GM21447 (cell line): ENCODE measurements around the gene UTP14A.

ENCODE experiments used
- ATAC-seq: cut with Tn5 transposase; IDR thresholded peaks from one replicate; pipeline ENCODE4 v1.9.1; 2021; ENCODE audit not compliant: unreplicated experiment

UTP14A gene

DNA sequence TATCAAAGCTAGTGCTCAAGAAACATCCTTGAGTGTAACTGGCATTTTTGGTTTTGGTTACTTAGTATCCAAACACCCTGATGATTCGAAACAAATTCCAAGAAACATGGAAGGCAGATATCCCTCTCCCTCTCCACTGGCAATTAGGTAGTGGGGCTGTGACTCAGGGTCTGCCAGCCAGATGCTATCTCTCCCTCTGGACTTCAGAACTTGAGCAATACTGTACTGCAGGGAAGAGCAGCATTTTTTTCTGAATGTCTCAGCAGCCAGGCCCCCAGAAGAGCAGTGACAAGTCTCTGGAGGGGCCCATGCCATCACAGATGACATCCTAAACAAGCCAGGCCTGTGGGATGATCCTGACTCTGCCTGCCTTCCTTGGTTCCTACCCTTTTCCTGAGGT is 39.2 kb downstream of the UTP14A start:
- ATAC-seq = no peak

DNA sequence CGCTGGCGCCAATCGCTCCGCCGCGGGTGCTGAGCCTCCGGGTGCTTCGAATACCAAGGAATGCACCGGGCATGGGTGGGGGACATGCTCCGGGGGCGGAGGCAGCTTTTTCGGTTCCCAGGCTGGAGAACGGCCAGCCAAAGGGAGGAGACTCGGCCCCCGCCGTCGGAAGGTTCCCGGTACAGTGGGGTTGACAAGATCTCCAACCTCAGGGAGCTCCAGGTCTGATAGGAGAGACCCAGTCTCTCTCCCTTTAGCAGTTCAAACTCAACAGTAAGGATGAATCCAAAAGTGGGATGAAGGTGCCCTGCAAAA is 47.3 kb downstream of the UTP14A start:
- ATAC-seq = no peak

DNA sequence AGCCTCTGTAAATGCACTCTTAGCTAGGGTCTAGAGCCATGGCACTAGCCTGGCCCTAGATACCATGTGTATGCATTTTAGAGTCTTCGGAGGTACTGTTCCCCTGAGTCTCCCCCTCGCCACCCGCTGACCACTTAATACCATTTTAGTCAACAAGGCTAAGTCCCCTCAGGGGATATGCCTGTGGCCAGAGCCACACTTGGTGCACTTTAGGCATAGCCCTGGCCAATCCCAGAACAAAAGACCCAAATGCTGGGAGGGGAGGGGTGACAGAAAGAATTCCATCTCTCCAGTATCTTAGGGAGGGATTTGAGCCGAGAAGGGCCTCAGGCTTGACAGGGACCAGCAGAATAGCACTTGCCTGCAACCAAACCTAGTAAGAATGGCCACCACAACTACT is 47.9 kb downstream of the UTP14A start:
- no peak for ATAC-seq

DNA sequence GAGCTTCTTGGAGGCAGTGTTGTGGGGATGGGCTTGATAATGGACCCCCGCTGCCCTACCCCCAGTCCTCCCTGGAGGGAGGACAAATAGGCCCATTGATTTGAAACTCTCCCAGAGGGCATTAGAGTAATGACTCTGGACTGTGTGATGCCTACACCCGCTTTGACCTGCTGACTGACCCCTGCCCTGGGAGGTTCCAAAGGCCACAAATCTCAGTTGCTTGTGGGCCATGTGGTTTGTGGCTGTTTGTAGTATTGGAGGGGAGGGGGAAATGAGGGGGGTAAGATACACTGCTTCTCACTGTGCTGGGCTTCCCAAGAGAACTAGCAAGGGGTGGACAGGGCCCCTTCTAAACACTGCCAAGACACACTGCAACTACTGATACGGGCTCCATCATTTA is 48.8 kb downstream of the UTP14A start:
- ATAC-seq = no peak

DNA sequence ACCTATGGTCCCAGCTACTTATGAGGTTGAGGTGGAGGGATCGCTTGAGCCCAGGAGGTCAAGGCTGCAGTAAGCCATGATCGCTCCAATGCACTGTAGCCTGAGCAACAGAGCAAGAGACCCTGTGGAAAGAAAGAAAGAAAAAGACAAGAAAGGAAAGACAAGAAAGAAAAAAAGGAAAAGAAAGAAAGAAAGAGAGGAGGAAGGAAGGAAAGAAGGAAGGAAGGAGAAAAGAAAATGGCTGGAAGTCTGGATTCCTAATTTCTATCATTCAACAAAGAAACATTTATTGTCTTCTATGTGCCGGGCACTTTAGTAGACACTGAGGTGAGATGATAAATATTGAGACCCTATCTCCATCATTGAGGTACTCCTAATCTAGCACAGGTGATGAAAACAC is 49.7 kb downstream of the UTP14A start:
- ATAC-seq = no peak

DNA sequence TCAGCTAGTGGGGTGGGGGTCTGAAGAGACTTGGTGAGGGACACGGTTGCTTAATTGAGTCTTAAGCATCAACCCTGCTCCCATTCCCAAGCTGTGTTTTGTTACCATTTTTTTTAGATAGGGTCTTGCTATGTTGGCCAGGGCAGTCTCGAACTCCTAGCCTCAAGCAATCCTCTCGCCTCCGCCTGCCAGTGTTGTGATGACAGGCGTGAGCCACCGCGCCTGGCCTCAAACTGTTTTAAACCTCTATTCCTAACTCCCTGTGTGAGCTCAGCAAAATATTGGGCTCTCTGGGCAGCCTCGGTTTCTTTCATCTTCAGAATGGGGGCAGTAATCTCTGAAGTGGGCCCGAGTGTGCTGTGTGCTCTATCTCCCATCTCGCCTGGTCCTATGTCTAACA is 50.2 kb downstream of the UTP14A start:
- ATAC-seq = no peak

DNA sequence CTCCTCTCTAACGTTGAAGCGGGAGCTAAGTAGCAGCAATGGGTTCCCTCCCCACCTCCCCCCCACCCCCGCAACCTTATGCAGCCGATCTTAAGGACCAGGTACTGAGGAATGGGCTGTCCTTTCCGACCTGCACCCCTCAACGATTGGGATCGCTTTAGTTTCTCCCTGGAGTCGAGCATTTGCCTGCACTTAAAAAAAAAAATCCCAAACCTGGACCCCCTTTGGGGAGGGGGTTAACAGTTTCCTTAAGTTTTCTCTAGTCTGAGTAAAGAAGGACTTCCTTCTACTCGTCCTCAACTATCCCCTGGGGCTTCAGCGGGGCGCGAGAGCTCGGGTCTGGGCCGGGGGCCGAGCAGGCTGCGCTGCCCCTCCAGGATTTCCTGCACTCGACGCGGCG is 50.8 kb downstream of the UTP14A start:
- ATAC-seq = no peak

DNA sequence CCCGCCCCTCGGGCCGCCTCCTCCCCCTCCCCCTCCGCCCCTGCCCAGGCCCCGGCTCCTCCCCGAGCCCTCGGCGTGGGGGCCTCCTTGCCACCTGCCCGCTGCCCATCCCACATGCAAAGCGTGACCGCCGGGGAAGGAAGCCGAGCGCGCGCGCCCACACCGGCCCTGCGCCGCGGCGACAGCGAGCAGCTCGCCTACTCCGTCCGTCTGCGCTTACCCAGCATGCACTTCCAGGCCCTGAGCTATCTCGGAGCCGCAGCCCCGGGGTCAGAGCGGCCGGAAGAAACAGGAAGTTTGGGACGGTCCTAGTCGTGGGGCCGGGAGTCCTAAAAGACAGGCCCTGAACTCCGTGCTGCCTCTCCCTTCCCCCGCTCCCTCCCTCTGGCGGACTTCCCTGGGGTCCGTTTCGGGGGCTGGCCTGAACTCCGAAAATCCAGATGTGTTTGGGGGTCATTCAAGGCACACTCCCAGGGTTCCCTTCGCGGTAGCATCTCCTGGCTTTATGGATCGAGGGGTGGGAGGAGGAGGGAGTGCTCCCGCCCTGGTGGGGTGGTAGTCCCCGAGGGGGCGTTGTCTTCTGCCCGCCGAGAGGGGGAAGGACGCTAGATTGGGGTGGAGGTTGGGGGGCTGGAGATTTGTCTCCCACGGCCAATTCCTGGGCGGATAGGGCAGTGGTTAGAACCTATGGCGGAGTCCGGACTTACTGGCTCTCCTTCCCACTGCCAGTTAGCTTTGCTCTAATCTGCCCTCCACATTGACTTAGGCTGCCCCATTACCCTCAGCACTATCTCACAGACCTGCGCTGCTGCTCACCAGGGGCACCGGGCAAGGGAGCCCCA is 51.5 kb downstream of the UTP14A start:
- peak; percentile 70 for ATAC-seq

DNA sequence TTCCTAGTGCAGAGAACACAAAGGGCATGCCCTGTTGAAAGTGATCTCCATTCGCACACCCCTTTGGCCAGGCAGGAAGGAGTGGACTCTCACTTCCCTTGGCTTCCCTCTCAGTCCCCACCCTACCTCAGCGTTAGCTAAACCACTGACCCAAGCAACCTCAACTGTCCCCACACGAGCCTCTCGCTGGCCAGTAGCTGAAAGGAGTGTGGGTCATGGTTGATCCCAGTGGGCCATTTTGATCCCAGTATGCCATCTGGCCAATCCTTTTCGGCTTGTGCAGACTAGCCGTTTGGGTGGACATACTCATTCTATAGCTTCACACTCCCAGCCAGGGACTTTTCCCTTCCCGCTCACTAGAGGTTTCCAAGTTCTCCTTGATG is 52.1 kb downstream of the UTP14A start:
- ATAC-seq = no peak

DNA sequence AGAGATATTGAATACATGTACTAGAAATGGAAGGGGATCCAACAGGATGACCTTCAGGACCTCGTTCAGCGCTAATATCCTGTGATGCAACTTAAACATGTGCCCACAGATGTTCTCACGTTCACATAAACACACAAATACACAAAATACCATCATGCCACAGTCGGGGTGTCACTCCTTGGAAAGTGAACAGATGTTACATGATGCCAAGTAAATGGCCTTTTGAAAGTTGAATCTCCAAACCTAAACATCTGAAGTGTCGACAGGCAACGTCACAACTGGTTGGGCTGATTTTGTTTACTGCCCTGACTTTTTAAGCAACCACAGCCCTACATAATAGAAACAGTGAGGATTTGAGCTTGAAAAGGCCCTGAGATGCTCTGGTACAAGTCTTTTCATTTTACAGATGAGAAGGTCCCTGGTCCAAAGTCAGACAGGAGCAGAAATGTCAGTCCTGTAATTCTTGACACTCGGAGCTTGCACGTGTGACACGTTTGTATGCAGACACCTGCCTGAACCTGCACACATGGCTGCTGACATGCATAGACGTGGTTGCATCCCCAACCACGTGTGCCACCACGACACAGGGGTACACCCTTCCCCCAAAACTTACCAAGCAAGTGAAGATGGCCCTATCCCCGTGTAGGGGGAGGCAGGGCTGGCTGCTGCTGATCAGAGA is 53.0 kb downstream of the UTP14A start:
- no peak for ATAC-seq

DNA sequence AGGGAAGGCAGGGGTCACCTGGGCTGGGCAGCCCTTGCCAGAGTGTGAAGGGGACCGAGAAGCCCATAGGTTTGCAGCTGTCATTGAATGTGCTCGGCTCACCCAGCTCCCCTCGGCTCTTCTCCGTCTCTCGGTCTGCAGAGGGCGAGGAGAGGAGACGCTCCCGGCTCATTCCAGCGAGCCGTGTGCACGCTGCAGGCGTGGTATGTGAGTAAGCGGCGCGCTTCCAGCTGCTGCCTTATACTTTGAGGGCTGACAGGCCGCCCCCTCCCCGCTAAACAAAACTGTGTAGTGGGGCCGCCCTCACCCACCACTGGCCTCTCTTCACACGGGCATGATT is 53.5 kb downstream of the UTP14A start:
- ATAC-seq = no peak

DNA sequence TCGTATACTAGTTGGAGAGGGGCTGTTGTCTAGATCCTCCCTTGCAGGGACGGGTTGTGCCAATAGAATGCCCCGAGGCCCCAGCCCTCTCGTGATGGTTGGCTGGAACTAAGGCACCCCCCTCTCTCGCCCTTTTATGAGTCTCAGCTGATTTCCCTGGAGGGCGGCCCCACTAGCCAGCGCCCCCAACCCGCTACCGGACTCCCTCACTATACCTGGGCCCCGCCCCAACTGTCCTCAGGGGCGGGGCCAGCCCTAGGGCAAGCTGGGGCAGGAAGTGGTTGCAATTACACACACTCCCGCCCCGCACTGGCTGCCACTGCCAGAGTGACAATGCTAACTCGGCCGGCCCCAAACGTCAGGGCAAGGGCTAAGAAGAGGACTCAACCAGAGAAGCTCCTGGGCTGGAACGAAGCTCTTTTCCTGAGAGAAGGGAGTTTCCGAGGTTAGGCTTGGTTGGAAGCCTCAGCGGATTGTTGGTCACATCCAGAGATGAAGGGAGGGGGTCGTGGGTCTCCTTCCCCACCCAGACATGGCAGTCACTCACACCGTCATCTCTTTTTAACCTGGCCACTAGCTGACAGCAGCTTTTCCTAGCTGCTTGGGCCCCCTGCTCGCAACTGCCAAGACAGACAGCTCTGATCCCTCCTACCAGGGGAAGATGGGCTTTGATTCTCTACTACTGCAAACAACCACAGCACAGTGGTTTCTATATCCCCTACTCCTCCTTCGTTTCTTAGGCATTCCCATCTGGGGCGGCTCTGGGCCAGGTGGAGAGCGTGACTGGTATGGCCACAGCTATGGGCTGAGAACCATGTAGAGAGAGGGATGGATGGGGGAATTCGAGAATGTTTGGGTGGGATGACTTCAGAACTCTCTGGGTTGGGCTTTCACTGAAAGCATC is 55.5 kb downstream of the UTP14A start:
- ATAC-seq = peak; percentile 89

DNA sequence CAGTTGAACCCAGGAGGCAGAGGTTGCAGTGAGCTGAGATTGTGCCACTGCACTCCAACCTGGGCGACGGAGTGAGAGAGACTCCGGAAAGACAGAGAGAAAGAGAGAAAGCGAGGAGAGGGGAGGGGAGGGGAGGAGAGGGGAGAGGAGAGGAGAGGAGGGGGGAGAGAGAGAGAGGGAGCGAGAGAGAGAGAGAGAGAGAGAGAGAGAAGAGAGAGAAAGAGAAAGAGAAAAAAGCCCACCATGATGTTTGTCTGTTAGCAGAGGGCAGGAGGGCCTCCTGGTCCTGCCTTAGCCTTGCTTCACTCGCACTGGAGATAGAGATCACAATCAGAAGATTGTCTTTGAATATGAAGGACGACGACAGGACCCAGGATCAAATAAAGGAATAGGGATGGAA is 57.8 kb downstream of the UTP14A start:
- ATAC-seq = no peak

DNA sequence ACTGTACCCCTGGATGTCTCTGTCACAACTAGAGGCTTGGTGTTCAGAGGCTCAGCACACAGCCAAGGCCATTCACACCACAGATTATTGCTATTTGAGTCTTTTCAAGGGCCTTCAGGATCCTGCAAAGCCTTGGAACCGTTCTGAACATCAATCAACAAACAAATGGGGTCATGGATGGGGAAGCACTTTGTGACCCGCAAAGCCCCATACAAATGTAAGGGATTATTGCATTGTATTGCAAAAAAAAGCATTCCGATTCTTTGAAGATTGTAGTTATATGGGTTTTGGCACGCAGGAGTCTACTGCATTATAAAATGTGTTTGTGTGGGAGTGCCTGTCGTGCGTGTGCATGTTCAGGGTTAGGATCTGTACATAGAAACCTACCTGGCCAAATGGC is 59.2 kb downstream of the UTP14A start:
- no peak for ATAC-seq

DNA sequence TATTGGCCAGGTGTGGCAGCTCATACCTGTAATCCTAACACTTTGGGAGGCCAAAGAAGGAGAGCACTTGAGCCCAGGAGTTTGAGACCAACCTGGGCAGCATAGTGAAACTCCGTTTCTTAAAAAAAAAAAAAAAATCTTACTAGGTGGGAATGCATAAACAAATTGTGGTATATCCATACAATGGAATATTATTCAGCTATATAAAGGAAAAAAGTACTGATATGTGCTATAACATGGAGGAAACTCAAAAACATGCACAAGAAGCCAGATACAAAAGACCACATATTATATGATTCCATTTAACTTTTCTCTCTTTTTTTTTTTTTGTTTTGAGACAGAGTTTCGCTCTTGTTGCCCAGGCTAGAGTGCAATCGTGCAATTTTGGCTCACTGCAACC is 63.0 kb downstream of the UTP14A start:
- ATAC-seq = no peak

DNA sequence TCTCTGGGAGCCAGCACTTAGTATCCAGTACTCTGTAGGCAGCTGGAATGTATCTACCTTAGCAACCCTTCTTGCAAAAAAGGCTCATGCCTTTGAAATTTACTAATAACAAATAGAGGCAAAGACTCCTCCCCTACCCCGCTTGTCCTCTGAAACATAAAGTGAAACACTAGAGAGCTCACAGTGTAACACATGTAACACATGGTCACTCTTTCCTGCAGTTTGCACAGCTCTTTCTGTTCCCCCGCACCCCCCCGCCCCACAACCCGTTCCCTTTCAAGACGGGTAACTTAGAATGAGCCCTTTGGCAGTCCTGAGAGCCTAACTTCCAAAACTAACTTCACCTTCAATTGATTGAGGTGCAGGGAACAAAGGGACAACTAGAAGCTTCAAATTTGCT is 70.5 kb downstream of the UTP14A start:
- no peak for ATAC-seq
